NCI-H446 (cell line): Measurements from ENCODE around the gene NGRN.

Experiments used
- DNase-seq, 2 experiments: peaks; one replicate each; lab custom pipeline; 2025; lab: John Stamatoyannopoulos, UW

Gene NGRN

GRCh38 chr15:90265271-90266060 lies at the start of gene NGRN:
NGRN (plus strand) TSS chr15:90265672; CDS start chr15:90265713, 41 bp downstream.
- DNase-seq, result peak; percentile 74 to 76

GRCh38 chr15:90217671-90218394 lies 47.6 kb upstream of the NGRN start:
- no peak for DNase-seq

GRCh38 chr15:90219421-90220141 lies 45.9 kb upstream of the NGRN start:
- DNase-seq, result peak in 1 of 2 experiments; percentile 8

GRCh38 chr15:90221246-90221900 lies 44.1 kb upstream of the NGRN start:
- DNase-seq, result peak; percentile 40 to 80

GRCh38 chr15:90222547-90222946 lies 42.9 kb upstream of the NGRN start:
- no peak for DNase-seq

- DNase-seq, result no peak
These were observed 41.9 kb upstream of the NGRN start for GRCh38 chr15:90223441-90224165.

GRCh38 chr15:90225047-90225446 lies 40.4 kb upstream of the NGRN start:
- no peak for DNase-seq

GRCh38 chr15:90225504-90226234 lies 39.8 kb upstream of the NGRN start:
- no peak for DNase-seq

- no peak for DNase-seq
These were observed 38.1 kb upstream of the NGRN start for GRCh38 chr15:90227336-90227735.

GRCh38 chr15:90227816-90228772 lies 37.4 kb upstream of the NGRN start:
- DNase-seq, result no peak

GRCh38 chr15:90228960-90229359 lies 36.5 kb upstream of the NGRN start:
- no peak for DNase-seq

GRCh38 chr15:90230071-90230494 lies 35.4 kb upstream of the NGRN start:
- no peak for DNase-seq

- DNase-seq, result no peak
These were observed 34.9 kb upstream of the NGRN start for GRCh38 chr15:90230610-90231009.

GRCh38 chr15:90231028-90232017 lies 34.1 kb upstream of the NGRN start:
- DNase-seq, result no peak

GRCh38 chr15:90232196-90232595 lies 33.3 kb upstream of the NGRN start:
- DNase-seq, result no peak

GRCh38 chr15:90232941-90233386 lies 32.5 kb upstream of the NGRN start:
- DNase-seq, result no peak

GRCh38 chr15:90233387-90234095 lies 31.9 kb upstream of the NGRN start, which contains the start of gene CIB1:
CIB1 (minus strand) TSS chr15:90233941; CDS start chr15:90233885, 56 bp downstream.
- DNase-seq, result peak in 1 of 2 experiments; percentile 63
